Panc1 (cell line): Measurements from ENCODE around the gene NPAS3. TPM values are rescaled to one million over a fixed set of nuclear protein-coding genes. Genes with fewer than 3 reads are reported as not detected.

Experiments used
- ATAC-seq: fragments of 200-7000 bp; cut with Tn5 transposase; 2 replicates; pipeline ENCODE4 v1.9.1; 2020; ENCODE audit warnings: mild to moderate bottlenecking, moderate library complexity
- BruUV-seq: library from RNA; stranded (reverse); fragments of 400-500 nt; replicated peaks from 2 replicates; lab custom pipeline; 2021; lab: Mats Ljungman, UMichigan
- CTCF ChIA-PET: fragments of 300-600 bp; sonication (Branson Sonifier 250); formaldehyde crosslinking; loops from one replicate; lab custom pipeline; 2022; ENCODE audit warnings: antibody characterized with exemption; lab: Charles Lee
- POLR2A ChIA-PET: fragments of 300-600 bp; sonication (Branson Sonifier 250); formaldehyde crosslinking; loops from one replicate; lab custom pipeline; 2022; ENCODE audit warnings: antibody characterized with exemption; lab: Charles Lee
- DNase-seq: peaks from one replicate; pipeline ENCODE4 v3.0.0-alpha.2; 2010; ENCODE audit warnings: low read depth, low spot score
- H3K27ac ChIP-seq: 2 replicates; pipeline ENCODE4 v1.5.1; 2011; ENCODE audit warnings: mild to moderate bottlenecking, low read length, inconsistent platforms
- H3K27me3 ChIP-seq: fragments of 200-500 bp; sonication (Bioruptor generic); 2 replicates; pipeline ENCODE4 v1.6.0; 2014; ENCODE audit warnings: low read length, inconsistent platforms; ENCODE audit not compliant: control insufficient read depth, insufficient read depth
- H3K36me3 ChIP-seq: fragments of 200-500 bp; sonication (Bioruptor generic); 2 replicates; pipeline ENCODE4 v1.5.1; 2014; ENCODE audit warnings: inconsistent platforms, mild to moderate bottlenecking, low read length, moderate library complexity; ENCODE audit not compliant: control insufficient read depth, insufficient read depth
- H3K4me1 ChIP-seq: 2 replicates; pipeline ENCODE4 v1.5.1; 2011; ENCODE audit warnings: inconsistent platforms, mild to moderate bottlenecking, low read length, moderate library complexity; ENCODE audit not compliant: control insufficient read depth, insufficient read depth
- H3K4me3 ChIP-seq, 2 experiments: 2 replicates each; pipeline ENCODE4 v1.5.1; 2011 to 2012; ENCODE audit warnings: low read depth in 2 of 2, low read length in 2 of 2, mild to moderate bottlenecking in 2 of 2, inconsistent platforms in 1 of 2, moderate library complexity in 1 of 2
- H3K9me3 ChIP-seq: fragments of 200-500 bp; sonication (Bioruptor generic); 2 replicates; pipeline ENCODE4 v1.5.1; 2014; ENCODE audit warnings: low read depth, mild to moderate bottlenecking, inconsistent platforms, low read length, moderate library complexity; ENCODE audit not compliant: control insufficient read depth, insufficient read depth
- CTCF ChIP-seq: fragments of 450-650 bp; IDR thresholded peaks from 2 replicates; pipeline ENCODE4 v1.5.1; 2017; ENCODE audit warnings: mild to moderate bottlenecking
- POLR2AphosphoS5 ChIP-seq: IDR thresholded peaks from 2 replicates; pipeline ENCODE4 v1.6.1; 2012; ENCODE audit warnings: mild to moderate bottlenecking, low read depth, low read length, moderate library complexity
- SIN3A ChIP-seq: IDR thresholded peaks from 2 replicates; pipeline ENCODE4 v1.6.1; 2012; ENCODE audit warnings: low read depth, mild to moderate bottlenecking, low read length, moderate library complexity, borderline replicate concordance; ENCODE audit not compliant: insufficient read depth
- TCF7L2 ChIP-seq: IDR thresholded peaks from 2 replicates; pipeline ENCODE4 v1.6.1; 2011; ENCODE audit warnings: mild to moderate bottlenecking, low read depth, low read length, inconsistent platforms
- in situ Hi-C: cut with HindIII; loops from 2 replicates; pipeline ENCODE4 v1.10.0; 2016; ENCODE audit warnings: low sequenced_read_pairs, low pct_unique_long_range_greater_than_20kb
- intact Hi-C: fragments of 100-400 bp; cut with micrococcal nuclease; formaldehyde crosslinking; loops from one replicate; pipeline ENCODE4 v1.10.0; 2022; ENCODE audit not compliant: unreplicated experiment
- total RNA-seq: library from RNA; stranded (reverse); gene quantifications from one replicate; pipeline ENCODE4 v1.2.1, GENCODE V29; 2021; ENCODE audit not compliant: unreplicated experiment
- TF ChIP-seq, protein P1 (sequence below), 2 experiments: IDR thresholded peaks; 2 replicates each; pipeline ENCODE4 v1.6.1; 2011 to 2012; ENCODE audit warnings: low read depth in 2 of 2, control low read depth in 1 of 2, low read length in 1 of 2, mild to moderate bottlenecking in 1 of 2, moderate library complexity in 1 of 2; ENCODE audit not compliant: insufficient read depth in 1 of 2

NPAS3 gene
- total RNA-seq, 1 experiment from 2014 or later: 0.23 TPM

DNA sequence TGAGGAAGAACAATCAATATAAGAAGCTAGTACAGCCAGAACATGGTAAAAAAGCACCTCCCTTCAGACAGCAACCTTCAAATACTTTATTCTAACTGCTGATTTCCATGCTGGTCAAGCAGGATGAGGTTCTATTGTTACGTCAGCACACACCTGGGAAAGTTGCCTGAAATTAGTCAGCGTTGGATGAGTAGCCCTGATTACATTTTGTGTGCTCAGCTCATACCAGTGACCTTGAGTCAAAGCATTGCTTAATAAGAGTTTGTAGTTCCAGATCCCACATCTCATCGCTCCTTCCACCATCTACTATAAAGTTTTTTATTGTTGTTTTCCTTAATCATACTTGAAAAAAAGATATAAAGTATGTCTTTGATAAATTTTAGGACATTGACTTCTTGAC lies 650.7 kb downstream of the NPAS3 start:
- in situ Hi-C loops: no loop called here
- Histone ChIP-seq H3K4me1 (no peaks in the 10 kb centered on the region), H3K4me3 (no peak overlapping the region), H3K9me3 (no peaks in the 10 kb centered on the region), H3K36me3 (no peaks in the 10 kb centered on the region), H3K27me3 (no peaks in the 10 kb centered on the region), H3K27ac (no peak overlapping the region)
- intact Hi-C loops: no loop called here
- ChIA-PET POLR2A (no interaction called here), CTCF (no interaction called here)
- no peak for DNase-seq
- ATAC-seq: no peak
- TF ChIP-seq TCF7L2: no peak
- TF ChIP-seq, protein P1, sequence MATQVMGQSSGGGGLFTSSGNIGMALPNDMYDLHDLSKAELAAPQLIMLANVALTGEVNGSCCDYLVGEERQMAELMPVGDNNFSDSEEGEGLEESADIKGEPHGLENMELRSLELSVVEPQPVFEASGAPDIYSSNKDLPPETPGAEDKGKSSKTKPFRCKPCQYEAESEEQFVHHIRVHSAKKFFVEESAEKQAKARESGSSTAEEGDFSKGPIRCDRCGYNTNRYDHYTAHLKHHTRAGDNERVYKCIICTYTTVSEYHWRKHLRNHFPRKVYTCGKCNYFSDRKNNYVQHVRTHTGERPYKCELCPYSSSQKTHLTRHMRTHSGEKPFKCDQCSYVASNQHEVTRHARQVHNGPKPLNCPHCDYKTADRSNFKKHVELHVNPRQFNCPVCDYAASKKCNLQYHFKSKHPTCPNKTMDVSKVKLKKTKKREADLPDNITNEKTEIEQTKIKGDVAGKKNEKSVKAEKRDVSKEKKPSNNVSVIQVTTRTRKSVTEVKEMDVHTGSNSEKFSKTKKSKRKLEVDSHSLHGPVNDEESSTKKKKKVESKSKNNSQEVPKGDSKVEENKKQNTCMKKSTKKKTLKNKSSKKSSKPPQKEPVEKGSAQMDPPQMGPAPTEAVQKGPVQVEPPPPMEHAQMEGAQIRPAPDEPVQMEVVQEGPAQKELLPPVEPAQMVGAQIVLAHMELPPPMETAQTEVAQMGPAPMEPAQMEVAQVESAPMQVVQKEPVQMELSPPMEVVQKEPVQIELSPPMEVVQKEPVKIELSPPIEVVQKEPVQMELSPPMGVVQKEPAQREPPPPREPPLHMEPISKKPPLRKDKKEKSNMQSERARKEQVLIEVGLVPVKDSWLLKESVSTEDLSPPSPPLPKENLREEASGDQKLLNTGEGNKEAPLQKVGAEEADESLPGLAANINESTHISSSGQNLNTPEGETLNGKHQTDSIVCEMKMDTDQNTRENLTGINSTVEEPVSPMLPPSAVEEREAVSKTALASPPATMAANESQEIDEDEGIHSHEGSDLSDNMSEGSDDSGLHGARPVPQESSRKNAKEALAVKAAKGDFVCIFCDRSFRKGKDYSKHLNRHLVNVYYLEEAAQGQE (IDR thresholded peaks at IDR 0.05; ENCODE audit: insufficient read depth in 1 of 2, low read depth in 2 of 2, low read length in 1 of 2): no peak
- no peak for TF ChIP-seq SIN3A
- TF ChIP-seq CTCF: no peak
- no peak for TF ChIP-seq POLR2AphosphoS5
- BruUV-seq: no TSS peak

- CTCF ChIA-PET: no interaction called here
- POLR2A ChIA-PET: no interaction called here
- Histone ChIP-seq H3K27me3 (no peaks in the 10 kb centered on the region), H3K4me3 (no peak overlapping the region), H3K27ac (no peak overlapping the region), H3K9me3 (no peaks in the 10 kb centered on the region), H3K4me1 (no peaks in the 10 kb centered on the region), H3K36me3 (no peaks in the 10 kb centered on the region)
- in situ Hi-C loops (no loop called here), intact Hi-C loops (no loop called here)
- TF ChIP-seq POLR2AphosphoS5 (no peak), SIN3A (no peak)
- TF ChIP-seq, protein P1 (IDR thresholded peaks at IDR 0.05; ENCODE audit: insufficient read depth in 1 of 2, low read depth in 2 of 2, low read length in 1 of 2): no peak
- BruUV-seq: no TSS peak
- DNase-seq (no peak), ATAC-seq (no peak)
These were observed 652.4 kb downstream of the NPAS3 start for GRCh38 chr14:33590891-33591630.
